Measurements from ENCODE around the gene WIZ. TPM values are rescaled to one million over a fixed set of nuclear protein-coding genes. Genes with fewer than 3 reads are reported as not detected.

WIZ gene
- total RNA-seq, 1 experiment from 2014 or later, result 46.4 TPM

DNA sequence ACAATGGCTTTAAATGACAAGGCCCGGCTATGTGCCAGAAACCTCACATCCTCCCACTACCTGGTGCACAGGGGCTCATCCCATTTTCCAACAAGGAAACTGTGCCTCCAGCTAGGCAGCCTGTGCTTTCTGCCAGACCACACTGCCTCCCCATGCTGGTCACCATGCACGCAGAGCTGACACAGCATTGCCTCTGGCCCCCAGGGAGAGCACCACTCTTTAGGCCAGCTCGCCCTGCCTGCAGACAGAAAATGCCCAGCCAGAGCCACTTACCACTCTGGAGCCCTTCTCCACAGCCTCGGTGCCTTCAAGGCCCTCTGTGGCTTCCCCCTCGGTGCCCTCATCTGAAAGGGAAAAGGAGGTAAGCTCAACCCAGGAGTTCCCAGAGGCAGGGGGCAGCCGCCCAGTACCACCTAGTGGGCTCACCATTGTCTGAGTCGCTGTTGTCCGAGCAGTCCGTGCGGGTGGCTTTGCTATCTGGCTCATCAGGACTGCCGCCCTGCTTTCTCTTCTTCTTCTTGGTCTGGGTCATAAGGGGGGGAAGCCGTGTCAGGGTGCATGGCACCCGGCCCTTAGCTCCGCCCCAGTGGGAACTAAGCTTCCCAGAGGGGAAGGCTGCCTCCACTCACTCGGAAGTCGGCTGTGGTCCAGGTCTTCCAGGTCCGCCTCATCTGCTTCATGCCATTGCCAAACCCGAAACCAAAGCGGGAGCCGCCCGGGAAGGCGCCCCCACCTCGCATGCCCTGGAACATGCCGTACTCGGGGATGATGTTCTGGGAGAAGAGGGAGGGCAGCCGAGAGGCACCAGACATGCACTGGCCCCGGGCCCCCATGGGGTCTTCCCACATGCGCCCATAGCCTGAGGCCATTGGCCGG is 49.0 kb downstream of the WIZ start:
- TSS peak; percentile 20 for BruUV-seq (replicated peaks)
- POLR2A ChIA-PET, result interaction anchor here (1.3 to 2.8 kb wide), 2 partner anchors 18 to 32 kb away, joined by 3 to 12 read pairs; partner anchors contain the start of gene AKAP8L
- intact Hi-C loops (cut with micrococcal nuclease), result no loop called here
- DNase-seq (ENCODE audit: unreplicated experiment), result no peak
- H3K4me3 Mint-ChIP-seq (ENCODE audit: unreplicated experiment), result no peak overlapping the region
- H3K27ac Mint-ChIP-seq (ENCODE audit: low read depth, unreplicated experiment), result no peak overlapping the region
- TF ChIP-seq, protein P1, sequence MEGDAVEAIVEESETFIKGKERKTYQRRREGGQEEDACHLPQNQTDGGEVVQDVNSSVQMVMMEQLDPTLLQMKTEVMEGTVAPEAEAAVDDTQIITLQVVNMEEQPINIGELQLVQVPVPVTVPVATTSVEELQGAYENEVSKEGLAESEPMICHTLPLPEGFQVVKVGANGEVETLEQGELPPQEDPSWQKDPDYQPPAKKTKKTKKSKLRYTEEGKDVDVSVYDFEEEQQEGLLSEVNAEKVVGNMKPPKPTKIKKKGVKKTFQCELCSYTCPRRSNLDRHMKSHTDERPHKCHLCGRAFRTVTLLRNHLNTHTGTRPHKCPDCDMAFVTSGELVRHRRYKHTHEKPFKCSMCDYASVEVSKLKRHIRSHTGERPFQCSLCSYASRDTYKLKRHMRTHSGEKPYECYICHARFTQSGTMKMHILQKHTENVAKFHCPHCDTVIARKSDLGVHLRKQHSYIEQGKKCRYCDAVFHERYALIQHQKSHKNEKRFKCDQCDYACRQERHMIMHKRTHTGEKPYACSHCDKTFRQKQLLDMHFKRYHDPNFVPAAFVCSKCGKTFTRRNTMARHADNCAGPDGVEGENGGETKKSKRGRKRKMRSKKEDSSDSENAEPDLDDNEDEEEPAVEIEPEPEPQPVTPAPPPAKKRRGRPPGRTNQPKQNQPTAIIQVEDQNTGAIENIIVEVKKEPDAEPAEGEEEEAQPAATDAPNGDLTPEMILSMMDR (IDR thresholded peaks at IDR 0.05; ENCODE audit: unreplicated experiment), result no peak
- no peaks in the 10 kb centered on the region for H3K27me3 Mint-ChIP-seq (ENCODE audit: insufficient read depth, unreplicated experiment)
- H3K9me3 Mint-ChIP-seq (ENCODE audit: unreplicated experiment), result no peaks in the 10 kb centered on the region
- H3K4me1 Mint-ChIP-seq (ENCODE audit: insufficient read depth, unreplicated experiment), result peaks cover 9% of the 10 kb centered on the region
- CTCF ChIA-PET, result interaction anchor here (0.5 to 0.8 kb wide), 2 partner anchors 17 to 31 kb away, joined by 3 to 4 read pairs; no protein-coding TSS in a partner anchor
- H3K36me3 Mint-ChIP-seq (ENCODE audit: insufficient read depth, unreplicated experiment), result peaks cover 49% of the 10 kb centered on the region

DNA sequence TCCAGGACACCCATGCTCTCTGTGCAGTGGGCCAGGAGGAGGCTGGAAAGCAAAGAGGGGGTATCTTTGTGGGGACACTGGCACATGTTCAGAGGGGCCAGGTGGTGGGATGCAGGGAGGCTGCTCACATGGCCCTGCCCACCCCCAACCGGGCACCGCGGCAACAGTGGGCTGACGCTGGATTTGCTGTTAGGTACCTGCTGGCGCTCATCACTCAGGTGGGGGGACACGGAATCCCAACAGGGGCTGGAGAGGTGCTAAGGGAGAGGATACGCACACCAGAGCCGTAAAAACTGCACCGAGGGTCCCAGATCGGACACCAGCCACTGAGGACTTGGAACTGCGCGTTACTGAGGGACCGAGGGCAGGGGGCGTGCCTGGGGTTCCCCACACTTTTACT is 50.1 kb downstream of the WIZ start:
- no peak overlapping the region for H3K4me3 Mint-ChIP-seq (ENCODE audit: unreplicated experiment)
- H3K27me3 Mint-ChIP-seq (ENCODE audit: insufficient read depth, unreplicated experiment), result no peaks in the 10 kb centered on the region
- TF ChIP-seq, protein P1 (IDR thresholded peaks at IDR 0.05; ENCODE audit: unreplicated experiment), result no peak
- DNase-seq (ENCODE audit: unreplicated experiment), result no peak
- POLR2A ChIA-PET, result interaction anchor here (1.3 kb wide), 1 partner anchor 33 kb away, joined by 3 read pairs; no protein-coding TSS in a partner anchor
- intact Hi-C loops (cut with micrococcal nuclease), result no loop called here
- peaks cover 8% of the 10 kb centered on the region for H3K4me1 Mint-ChIP-seq (ENCODE audit: insufficient read depth, unreplicated experiment)
- BruUV-seq (replicated peaks), result no TSS peak
- H3K36me3 Mint-ChIP-seq (ENCODE audit: insufficient read depth, unreplicated experiment), result peaks cover 50% of the 10 kb centered on the region
- CTCF ChIA-PET, result interaction anchor here (0.5 kb wide), 1 partner anchor 43 kb away, joined by 4 read pairs; no protein-coding TSS in a partner anchor
- no peaks in the 10 kb centered on the region for H3K9me3 Mint-ChIP-seq (ENCODE audit: unreplicated experiment)
- no peak overlapping the region for H3K27ac Mint-ChIP-seq (ENCODE audit: low read depth, unreplicated experiment)

DNA sequence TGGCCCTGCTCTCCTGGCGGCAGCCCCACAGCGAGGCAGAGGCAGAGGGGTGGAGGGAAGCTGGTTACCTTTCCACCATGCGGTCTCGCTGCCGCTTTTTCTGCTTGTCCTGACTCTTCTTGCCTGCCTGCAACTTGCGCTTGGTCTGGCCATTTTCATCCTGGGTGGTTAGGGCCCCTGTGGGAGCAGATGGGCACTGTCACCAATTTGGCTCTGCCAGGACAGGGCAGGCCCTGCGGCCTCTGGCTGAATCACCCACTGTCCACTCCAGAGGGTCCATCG is 50.6 kb downstream of the WIZ start:
- Mint-ChIP-seq H3K36me3 (ENCODE audit: insufficient read depth, unreplicated experiment) (peaks cover 55% of the 10 kb centered on the region), H3K4me1 (ENCODE audit: insufficient read depth, unreplicated experiment) (peaks cover 8% of the 10 kb centered on the region), H3K27me3 (ENCODE audit: insufficient read depth, unreplicated experiment) (no peaks in the 10 kb centered on the region), H3K9me3 (ENCODE audit: unreplicated experiment) (no peaks in the 10 kb centered on the region), H3K4me3 (ENCODE audit: unreplicated experiment) (no peak overlapping the region), H3K27ac (ENCODE audit: low read depth, unreplicated experiment) (no peak overlapping the region)
- intact Hi-C loops (cut with micrococcal nuclease), result no loop called here
- BruUV-seq (replicated peaks), result no TSS peak
- CTCF ChIA-PET, result no interaction called here
- TF ChIP-seq, protein P1 (IDR thresholded peaks at IDR 0.05; ENCODE audit: unreplicated experiment), result no peak
- POLR2A ChIA-PET, result interaction anchor here (2.3 kb wide), 1 partner anchor 19 kb away, joined by 10 read pairs; the partner anchor contains the start of gene AKAP8L
- DNase-seq (ENCODE audit: unreplicated experiment), result no peak

DNA sequence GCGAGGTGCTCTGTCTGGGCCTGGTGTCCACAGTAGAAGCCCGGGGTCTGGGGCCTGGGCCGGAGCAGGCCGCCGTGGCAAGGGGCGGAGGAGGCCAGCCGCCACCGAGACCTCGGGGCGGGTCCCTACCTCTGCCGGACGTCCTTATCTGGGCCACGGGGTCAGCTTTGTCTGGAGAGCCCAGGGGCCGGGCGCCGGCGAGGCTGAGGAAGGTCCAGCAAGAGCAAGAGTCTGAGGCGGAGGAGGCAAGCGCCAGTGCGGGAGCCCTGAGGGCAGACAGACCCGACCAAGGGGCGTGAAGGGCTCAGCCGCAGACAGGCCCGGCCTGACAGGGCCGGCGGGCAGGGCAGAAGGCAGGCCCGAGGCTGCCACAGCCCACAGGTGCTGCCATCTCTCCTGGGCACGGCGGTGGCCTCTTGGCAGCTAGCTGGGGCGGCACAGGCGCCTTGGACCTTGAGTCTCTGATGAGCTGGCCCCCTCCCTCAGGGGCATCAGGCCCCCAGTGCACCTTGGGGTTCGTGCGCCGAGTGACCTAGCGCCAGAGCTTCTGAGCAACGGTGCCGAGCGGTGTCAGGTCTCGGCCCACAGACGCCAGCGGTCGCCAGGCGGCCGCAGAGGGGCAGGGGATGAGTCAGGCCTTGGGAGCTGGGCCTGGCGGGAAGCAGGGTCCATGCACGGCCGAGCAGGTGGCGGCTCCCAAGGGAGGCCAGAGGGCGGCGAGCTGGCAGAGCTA is 51.1 kb downstream of the WIZ start:
- intact Hi-C loops (cut with micrococcal nuclease), result no loop called here
- Mint-ChIP-seq H3K4me1 (ENCODE audit: insufficient read depth, unreplicated experiment) (peaks cover 10% of the 10 kb centered on the region), H3K36me3 (ENCODE audit: insufficient read depth, unreplicated experiment) (peaks cover 60% of the 10 kb centered on the region), H3K9me3 (ENCODE audit: unreplicated experiment) (no peaks in the 10 kb centered on the region), H3K27ac (ENCODE audit: low read depth, unreplicated experiment) (no peak overlapping the region), H3K4me3 (ENCODE audit: unreplicated experiment) (no peak overlapping the region), H3K27me3 (ENCODE audit: insufficient read depth, unreplicated experiment) (no peaks in the 10 kb centered on the region)
- DNase-seq (ENCODE audit: unreplicated experiment), result no peak
- TF ChIP-seq, protein P1 (IDR thresholded peaks at IDR 0.05; ENCODE audit: unreplicated experiment), result no peak
- CTCF ChIA-PET, result no interaction called here
- no TSS peak for BruUV-seq (replicated peaks)
- POLR2A ChIA-PET, result interaction anchor here (0.7 to 2.3 kb wide), 2 partner anchors 20 to 23 kb away, joined by 3 to 10 read pairs; partner anchors contain the start of gene AKAP8L
